T-helper 1 cell treated with Interleukin-12 subunit alpha and Interleukin-12 subunit beta and Interleukin-4 antibody, amounts not matched to agents 30 μg/mL and 1 μg/mL, for 36 hours (primary cell): Measurements from ENCODE around the gene EXOG.
"Not testable (repeated sequence)": the region's sequence is repeated elsewhere in the genome, so short reads cannot be mapped to it uniquely, and the experiment has no call there.

ENCODE experiments used
- H3K27ac Mint-ChIP-seq: one replicate; pipeline ENCODE4 v1.8.0; 2021; ENCODE audit warnings: mild to moderate bottlenecking, mixed read lengths
- H3K27me3 Mint-ChIP-seq: one replicate; pipeline ENCODE4 v1.8.0; 2021; ENCODE audit warnings: low read depth, mixed read lengths
- H3K36me3 Mint-ChIP-seq: one replicate; pipeline ENCODE4 v1.8.0; 2021; ENCODE audit warnings: low read depth, mixed read lengths
- H3K4me1 Mint-ChIP-seq: one replicate; pipeline ENCODE4 v1.8.0; 2021; ENCODE audit warnings: low read depth, mixed read lengths
- H3K4me3 Mint-ChIP-seq: one replicate; pipeline ENCODE4 v1.8.0; 2021; ENCODE audit warnings: mild to moderate bottlenecking, moderate library complexity, mixed read lengths
- H3K9me3 Mint-ChIP-seq: one replicate; pipeline ENCODE4 v1.8.0; 2021; ENCODE audit warnings: mixed read lengths

The EXOG gene

DNA sequence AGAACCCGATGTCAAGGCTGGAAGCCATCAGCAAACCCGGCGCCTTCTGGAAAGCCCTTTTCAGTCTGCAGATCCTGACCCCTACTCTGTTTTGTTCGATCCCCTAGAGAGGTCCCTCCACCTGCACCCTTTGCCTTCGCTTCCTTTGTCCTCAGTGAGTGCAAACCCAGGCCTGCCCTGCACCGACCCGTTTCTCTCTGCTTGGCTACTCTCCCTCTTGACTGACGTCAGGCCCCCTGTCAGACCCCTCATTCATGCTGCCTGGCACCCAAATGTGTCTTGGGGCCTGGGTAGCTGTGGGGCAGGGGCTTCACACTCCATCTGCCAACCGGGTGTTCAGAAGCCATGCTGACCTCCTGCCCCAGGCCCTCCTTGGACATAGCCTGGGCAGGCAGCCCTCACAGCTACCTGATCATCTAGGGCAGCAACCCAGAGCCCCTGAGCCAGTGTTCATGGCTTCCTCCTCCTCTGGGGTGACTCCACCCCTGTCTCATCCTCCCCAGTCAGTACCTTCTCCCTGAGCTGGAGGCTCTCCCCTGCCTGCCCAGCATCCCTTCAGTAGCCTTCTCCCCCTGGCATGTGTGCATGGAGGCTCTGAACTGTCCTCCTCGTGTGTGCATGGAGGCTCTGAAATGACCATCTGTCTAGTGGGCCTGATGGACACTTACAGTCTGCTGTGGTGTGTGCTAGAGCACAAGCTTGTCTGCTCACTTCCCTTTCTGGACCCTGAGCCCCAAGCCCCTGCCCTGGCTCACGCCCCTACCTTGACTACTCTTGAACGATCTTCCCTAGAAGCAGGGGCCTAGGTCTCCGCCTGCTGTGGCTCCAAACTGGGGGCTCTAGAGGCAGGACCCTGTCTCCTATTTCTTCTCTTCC lies 69.4 kb downstream of the EXOG start:
- H3K4me1 Mint-ChIP-seq, result no peaks in the 10 kb centered on the region
- H3K27ac Mint-ChIP-seq, result no peak overlapping the region
- no peaks in the 10 kb centered on the region for H3K36me3 Mint-ChIP-seq
- H3K4me3 Mint-ChIP-seq, result no peak overlapping the region
- H3K9me3 Mint-ChIP-seq, result no peaks in the 10 kb centered on the region
- no peaks in the 10 kb centered on the region for H3K27me3 Mint-ChIP-seq

DNA sequence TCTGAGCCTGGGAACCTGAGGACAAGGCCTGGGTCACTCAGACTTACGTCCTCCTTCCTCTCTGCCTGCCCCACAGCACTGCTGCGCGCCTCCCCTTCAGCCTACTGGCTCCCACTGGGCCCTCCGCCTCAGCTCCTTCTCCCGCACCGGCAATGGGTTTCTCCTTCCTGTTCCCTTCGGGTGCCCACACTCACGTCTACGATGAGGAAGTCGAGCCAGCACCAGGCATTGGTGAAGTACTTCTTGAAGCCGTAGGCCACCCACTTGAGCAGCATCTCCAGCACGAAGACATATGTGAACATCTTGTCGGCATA lies 70.0 kb downstream of the EXOG start:
- Mint-ChIP-seq H3K36me3 (no peaks in the 10 kb centered on the region), H3K4me1 (no peaks in the 10 kb centered on the region), H3K4me3 (no peak overlapping the region), H3K9me3 (no peaks in the 10 kb centered on the region), H3K27ac (no peak overlapping the region), H3K27me3 (no peaks in the 10 kb centered on the region)

DNA sequence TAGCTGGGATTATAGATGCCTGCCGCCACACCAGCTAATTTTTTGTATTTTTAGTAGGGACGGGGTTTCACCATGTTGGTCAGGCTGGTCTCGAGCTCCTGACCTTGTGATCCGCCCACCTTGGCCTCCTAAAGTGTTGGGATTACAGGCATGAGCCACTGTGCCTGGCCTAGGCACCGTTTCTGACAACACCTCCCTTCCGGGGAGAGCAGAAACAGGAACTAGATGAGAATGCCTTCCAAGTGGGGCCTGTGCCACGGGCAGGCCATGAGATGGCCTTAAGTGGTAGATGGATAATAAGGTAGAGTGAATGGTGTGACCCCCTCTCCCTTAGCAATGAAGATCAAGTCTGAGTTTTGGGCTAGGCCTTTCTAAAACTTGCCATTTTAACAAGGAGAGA lies 70.7 kb downstream of the EXOG start:
- not testable (repeated sequence) for H3K4me1 Mint-ChIP-seq, H3K27me3 Mint-ChIP-seq, H3K27ac Mint-ChIP-seq, H3K9me3 Mint-ChIP-seq, H3K36me3 Mint-ChIP-seq, H3K4me3 Mint-ChIP-seq

DNA sequence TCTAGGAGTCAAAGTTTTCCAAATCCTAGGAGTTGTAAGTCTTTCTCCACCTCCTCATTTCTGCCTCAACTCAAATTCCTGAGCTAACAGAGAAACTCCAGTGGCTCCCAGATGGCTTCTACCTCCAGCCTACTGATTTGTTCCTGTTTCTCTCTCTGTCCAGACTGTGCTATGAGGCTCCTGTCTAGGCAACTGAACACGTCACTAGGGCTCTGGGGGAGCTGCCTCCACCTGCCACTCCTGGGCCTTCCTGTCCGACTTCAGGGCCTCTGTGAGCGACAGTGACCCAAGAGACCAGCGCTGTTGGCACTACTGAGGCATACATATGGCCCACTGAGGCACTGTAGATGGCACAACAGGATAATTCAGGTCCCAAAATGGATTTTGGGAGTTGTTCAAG lies 71.4 kb downstream of the EXOG start:
- Mint-ChIP-seq H3K27me3 (no peaks in the 10 kb centered on the region), H3K36me3 (no peaks in the 10 kb centered on the region), H3K4me3 (no peak overlapping the region), H3K27ac (no peak overlapping the region), H3K9me3 (no peaks in the 10 kb centered on the region), H3K4me1 (no peaks in the 10 kb centered on the region)

DNA sequence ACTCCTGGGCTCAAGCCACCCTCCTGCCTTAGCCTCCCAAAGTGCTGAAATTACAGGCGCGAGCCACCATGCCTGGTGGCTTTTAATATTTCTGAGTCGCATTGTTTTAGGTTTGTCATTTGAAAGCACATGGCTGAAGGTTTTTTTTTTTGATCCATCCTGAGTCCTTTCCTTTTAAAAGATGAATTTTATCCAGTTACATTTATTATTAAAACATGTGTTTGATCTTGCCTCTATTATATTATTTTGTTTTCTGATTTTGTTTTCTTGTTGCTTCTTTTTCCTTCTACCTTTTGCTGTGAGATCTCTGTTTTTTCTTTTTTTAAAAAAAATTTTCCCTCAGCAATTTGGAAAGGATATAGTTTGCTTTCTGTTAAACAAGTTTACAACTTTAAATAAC lies 77.0 kb downstream of the EXOG start:
- H3K4me3 Mint-ChIP-seq, result no peak overlapping the region
- no peak overlapping the region for H3K27ac Mint-ChIP-seq
- no peaks in the 10 kb centered on the region for H3K9me3 Mint-ChIP-seq
- no peaks in the 10 kb centered on the region for H3K4me1 Mint-ChIP-seq
- H3K27me3 Mint-ChIP-seq, result no peaks in the 10 kb centered on the region
- H3K36me3 Mint-ChIP-seq, result no peaks in the 10 kb centered on the region

DNA sequence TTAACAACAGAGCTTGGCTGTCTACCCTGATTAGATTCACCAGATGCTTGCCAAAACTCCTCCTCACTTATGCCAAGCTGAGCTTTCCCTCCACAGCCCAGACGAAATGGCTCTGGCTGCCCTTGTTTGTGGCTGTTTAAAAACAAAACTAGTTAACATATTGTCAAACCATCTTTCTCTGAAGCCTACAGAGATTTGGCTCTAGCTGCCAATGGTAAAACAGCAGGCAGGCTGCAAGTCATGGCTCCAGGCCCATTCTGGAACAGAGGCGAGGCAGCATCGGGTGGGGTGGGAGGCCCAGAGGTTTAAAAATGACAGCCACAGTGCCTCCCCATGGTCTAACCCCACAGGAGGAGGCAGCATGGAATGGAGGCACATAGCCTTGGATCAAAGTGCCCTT lies 77.4 kb downstream of the EXOG start:
- no peaks in the 10 kb centered on the region for H3K4me1 Mint-ChIP-seq
- H3K27me3 Mint-ChIP-seq, result no peaks in the 10 kb centered on the region
- no peak overlapping the region for H3K27ac Mint-ChIP-seq
- no peak overlapping the region for H3K4me3 Mint-ChIP-seq
- H3K9me3 Mint-ChIP-seq, result no peaks in the 10 kb centered on the region
- H3K36me3 Mint-ChIP-seq, result no peaks in the 10 kb centered on the region

DNA sequence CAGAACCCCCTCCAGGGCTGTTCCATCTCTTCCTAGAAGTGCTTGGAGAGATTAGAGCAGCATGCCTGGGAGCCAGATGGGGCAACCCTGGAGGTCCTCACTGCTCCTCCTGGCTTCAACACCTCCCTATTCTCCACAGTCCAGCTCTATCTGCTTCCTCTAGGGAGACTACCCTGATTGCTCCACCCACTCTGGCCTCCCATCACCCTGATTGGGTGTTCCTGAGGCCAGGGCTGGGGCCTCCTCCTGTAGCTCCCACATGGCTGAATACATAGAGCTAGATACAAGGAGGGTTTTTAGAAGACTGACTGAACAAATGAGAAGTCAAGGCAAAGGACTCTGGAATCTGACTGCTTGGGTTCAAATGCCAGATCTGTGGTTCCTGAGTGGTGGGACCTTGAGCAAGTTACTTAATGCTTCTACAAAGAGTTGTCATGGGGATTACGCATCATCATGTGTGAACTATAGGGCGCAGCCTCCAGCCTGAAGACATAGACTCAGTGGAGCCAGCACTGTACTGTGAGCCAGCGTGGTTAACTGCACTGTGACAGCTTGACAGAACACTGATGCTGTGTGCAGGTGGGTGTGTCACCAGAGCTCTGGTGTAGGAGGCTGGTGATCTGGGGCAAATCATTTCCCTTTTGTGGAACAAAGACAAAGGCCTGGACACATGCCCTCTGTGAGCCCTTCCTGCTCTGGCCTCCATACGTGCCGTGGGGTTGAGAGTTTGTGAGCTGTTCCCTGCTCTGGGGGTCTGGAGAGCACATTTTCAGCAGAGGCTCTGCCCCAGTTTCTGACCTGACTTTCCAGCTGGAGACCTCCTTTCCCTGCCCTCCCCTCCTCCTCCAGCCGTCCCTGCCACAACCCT lies 78.5 kb downstream of the EXOG start:
- no peaks in the 10 kb centered on the region for H3K27me3 Mint-ChIP-seq
- no peaks in the 10 kb centered on the region for H3K9me3 Mint-ChIP-seq
- H3K4me1 Mint-ChIP-seq, result no peaks in the 10 kb centered on the region
- no peak overlapping the region for H3K27ac Mint-ChIP-seq
- H3K36me3 Mint-ChIP-seq, result no peaks in the 10 kb centered on the region
- H3K4me3 Mint-ChIP-seq, result no peak overlapping the region

DNA sequence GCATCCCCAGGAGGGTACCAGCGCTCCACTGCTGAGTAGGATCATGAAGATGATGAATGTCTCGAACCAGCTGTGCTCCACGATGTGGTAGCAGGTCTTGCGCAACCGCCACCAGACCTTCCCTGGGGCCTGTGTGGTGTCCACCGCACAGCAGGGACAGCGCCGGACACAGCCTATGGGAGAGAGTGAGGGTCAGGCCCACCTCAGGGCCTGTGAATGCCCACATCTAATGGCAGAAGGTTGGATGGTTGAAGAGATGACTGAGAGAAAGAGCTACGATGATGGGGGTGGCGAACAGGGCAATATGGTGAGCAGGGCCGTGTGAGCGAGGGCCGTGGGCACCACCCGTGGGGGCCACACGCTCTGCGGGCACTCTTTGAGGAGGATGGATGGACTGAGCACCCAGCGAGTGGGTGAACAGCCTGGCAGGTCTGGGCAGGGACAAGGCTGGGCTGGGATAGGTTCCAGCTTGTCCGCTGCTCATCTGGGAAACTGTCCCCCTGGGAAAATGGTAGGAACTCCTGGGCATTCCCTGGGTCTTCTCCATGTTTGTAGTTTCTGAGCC lies 79.2 kb downstream of the EXOG start:
- H3K9me3 Mint-ChIP-seq, result no peaks in the 10 kb centered on the region
- no peaks in the 10 kb centered on the region for H3K36me3 Mint-ChIP-seq
- H3K27me3 Mint-ChIP-seq, result no peaks in the 10 kb centered on the region

More for the DNA sequence above, 79.2 kb downstream of the EXOG start:
- Mint-ChIP-seq H3K27ac (no peak overlapping the region), H3K4me3 (no peak overlapping the region), H3K4me1 (no peaks in the 10 kb centered on the region)
